HG03025 (cell line): Measurements from ENCODE around the gene RUNX2.

ENCODE experiments used
- ATAC-seq: cut with Tn5 transposase; IDR thresholded peaks from one replicate; pipeline ENCODE4 v1.9.1; 2021; ENCODE audit warnings: mild to moderate bottlenecking, moderate library complexity; ENCODE audit not compliant: unreplicated experiment, low FRiP score

The RUNX2 gene

DNA sequence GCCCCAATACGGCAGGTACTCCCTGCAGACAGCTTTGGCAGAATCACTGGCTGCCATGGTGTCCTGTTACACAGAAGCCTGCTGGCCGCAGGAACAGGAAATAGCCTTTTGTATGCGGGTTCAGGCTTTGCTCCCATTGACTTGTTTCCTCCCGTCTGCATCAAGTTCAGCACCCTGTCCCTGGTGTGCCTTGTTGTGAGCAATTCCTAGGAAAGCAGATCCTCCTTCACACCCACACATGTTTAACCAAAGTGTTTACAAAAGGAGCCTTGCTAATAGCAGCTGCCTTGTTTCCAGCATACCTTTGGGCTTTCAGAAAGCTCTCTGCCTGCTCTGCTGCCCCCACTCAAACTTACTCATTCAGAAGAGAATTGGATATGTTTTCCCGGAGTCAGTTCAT, 176.8 kb downstream of the RUNX2 start:
- no peak for ATAC-seq

DNA sequence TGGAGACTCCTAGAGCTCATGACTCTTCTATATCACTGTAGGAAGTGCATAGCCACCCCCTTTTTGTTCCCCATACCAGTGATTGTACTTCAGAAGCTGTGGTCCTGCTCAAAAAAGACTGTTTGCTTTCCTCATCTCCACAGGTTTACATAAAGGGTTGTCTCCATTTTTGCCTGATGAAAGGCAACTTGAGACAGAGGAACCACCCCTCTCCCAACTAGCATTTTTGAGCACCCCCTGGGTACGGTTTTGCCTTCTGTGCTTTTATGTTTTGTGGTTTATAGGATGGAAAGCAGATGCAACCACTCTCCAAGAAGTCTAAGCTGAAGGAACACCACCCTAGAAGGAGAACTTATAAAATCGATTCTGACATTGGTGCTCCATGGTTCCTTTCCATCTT, 177.3 kb downstream of the RUNX2 start:
- no peak for ATAC-seq

DNA sequence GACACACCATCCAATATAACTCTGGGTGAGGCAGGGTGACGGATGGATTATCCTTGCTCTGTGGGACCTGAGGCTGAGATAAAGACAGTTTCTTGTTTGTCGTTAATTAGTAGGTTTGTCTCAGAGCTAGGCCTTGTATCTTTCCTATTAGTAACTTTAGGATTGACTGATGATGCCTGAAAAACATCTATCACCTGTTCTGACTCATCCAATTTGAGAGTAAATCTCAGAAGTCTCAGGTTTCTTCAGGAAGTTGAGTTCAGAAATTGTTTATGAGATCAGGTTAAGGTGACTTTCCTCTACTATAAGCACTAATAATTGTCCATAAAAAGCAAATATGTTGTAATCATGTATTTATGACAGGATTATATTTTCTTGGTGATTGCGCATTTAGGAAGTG, 179.1 kb downstream of the RUNX2 start:
- ATAC-seq = no peak

DNA sequence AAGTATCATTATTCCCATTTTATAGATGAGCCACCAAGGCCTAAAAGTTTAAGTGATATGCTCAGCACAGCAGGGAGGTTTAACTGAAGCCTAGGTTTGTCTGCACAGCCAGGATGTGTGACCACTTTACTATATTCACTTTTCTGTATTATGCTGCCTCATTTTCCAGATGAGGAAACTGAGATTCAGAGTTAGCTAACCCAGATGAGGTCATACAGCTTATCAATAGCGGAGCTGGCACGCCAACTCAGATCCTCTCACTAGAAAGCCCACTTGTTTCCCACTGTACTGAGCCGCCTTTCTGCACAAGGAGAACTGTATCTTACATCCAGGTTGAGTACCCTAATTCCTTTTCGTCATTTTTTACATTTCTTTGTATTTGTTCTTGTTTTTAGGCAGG, 181.3 kb downstream of the RUNX2 start:
- no peak for ATAC-seq

DNA sequence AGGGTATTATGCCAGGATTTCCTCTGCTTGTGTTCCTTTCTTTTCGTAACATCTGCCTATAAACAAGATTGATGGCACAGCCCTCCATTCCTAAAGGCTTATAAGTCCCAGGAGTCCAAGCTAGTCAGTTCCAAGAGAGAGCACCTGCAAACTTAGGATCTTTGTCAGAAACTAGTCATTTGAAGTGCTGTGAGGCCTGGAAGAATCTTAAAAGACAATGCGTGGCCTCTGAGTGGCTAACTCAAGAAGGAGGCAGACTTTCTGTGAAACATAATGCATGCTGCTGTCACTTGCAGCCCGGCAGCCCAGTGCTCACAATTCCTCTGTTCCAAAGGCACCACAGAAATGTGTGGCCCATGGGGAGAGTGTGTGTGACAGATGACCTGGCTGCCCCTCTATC, 184.6 kb downstream of the RUNX2 start:
- no peak for ATAC-seq

DNA sequence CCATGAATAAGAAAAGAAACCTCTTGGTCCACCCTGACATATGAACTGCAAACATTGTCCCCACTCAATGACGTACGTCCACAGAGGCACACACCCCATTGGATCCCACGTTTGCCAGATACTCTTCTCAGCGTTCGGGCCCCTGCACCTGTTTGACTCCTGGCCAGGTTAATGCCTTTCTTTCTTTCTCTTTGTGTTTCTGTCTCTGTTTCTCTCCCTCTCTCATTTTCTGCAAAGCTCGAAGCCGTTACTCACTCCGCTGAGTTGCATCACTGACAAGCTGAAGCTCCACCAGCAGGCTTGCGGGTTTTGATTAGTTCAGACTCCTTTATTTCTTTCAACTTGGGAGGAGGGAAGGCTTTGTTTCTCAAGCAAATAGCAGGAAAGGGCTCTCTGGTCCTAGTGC, 185.1 kb downstream of the RUNX2 start:
- ATAC-seq = no peak

DNA sequence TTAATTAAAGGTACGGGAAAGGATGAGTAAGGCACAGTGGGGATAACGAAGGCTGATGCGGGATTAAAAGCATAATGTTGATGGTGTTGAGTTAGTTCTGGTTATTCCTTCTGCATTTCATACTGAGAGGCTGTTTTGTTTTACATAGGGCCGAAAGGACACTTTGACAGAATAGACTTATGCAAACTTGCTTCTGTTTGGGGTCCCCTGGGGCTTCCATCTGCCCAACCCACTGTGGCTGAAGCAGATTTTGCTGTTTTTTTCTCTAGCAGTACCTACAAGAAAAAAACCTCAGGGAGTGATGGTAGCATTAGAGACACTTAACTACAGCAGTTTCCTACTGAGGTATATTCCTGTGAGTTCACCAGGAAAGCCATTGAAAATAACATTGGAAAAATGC, 185.7 kb downstream of the RUNX2 start:
- ATAC-seq = no peak

DNA sequence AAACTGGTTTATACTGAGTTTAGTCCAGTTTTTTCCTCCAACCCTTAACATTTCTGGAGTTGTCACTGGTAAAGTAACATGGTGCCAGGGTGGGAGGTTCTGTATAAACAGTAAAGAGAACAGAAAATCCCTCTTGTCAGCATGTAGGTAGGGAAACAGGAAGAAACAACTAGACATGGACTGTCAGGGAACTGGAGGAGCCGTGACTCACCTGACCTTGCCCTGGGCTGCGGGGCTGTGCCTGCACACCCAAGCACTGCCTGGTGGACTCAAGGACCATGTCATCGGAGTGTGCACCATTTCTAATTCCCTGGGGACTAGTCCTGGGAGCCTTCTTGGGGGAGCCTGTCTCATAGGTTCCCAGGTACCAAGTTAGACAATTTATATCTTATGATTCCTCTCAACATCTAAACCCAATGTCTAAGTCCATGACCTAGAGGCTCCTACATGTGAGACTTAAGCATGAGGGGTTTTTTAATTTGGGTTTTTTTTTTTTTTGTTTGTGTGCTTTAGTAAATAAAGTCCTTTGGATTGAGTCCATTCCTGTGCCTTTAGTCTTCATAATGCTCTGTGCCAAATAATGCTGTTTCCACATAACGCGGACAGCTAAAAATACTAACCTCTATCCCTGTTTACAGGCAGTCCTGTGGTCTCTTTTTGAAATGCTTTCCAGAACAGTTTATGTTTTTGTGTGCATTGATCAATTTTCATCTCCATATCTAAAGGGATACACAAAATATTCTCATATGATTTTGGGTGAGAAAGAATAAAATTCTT, 186.5 kb downstream of the RUNX2 start:
- no peak for ATAC-seq

DNA sequence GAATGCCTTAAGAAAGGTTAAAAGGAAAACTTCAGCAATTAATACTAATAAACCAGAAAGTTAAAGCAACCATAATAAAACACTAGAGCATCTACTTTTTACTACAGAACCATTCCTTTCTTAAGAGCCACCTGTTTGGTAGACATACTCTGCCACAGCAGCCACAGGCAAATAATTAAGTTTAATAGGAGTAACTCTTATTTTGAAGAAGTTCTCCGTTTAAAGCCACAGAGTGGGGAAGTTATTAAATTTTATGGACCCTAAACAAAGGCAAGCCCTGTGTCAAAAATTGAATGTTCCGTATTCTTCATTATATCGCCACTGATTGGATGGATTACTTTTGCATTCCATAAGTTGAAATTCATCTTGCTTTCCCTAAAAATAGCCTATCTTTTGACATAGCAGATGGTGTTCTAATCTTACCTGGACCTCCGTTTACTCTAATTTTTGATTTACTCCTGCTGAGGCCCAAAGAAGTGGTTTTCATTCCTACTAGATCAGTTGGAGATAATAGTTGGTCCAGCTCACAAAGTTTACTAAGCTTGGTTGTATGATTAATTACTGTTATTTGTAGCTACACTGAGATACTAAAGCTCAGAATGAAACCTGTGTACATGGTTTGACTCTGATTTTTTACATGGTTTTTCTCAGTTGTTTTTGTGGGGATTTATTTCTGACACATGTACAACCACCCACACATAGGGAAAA, 190.0 kb downstream of the RUNX2 start:
- ATAC-seq = no peak

DNA sequence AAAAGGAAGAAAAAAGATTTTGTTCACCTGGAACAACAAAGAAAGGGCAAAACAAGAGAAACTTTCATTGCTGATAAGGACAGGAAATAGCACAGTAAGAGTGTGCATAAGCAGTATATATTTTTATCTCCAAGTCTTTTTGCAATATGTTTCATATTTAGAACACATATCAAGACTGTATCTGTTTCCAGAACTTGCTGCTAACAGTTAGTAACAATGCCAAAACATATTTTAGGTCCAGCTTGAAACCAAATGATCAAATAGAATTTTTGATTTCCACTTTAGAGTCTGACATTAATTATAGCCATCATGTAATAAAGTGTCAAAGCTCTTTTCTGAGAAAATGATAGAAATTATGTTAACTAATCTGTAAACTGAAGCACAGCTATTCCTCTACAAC, 193.1 kb downstream of the RUNX2 start:
- no peak for ATAC-seq

DNA sequence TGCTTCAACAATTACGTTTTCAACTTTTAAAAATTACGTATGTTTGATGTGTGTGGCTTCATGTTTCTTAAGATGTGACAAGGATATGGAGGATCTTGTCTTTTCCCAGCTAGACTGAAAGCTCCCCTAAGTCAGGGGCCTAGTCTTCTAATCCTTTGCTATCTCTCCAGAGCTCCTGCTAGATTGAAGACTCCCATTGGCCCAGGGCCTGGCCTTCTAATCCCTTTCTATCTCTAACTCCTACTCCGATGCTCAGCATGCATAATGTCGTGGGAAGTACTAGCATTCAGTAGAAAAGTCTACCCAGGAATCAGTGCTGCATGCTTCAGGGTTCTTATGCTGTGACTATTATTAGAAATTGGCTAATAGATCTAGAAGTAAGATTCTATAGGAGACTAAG, 194.4 kb downstream of the RUNX2 start:
- no peak for ATAC-seq

DNA sequence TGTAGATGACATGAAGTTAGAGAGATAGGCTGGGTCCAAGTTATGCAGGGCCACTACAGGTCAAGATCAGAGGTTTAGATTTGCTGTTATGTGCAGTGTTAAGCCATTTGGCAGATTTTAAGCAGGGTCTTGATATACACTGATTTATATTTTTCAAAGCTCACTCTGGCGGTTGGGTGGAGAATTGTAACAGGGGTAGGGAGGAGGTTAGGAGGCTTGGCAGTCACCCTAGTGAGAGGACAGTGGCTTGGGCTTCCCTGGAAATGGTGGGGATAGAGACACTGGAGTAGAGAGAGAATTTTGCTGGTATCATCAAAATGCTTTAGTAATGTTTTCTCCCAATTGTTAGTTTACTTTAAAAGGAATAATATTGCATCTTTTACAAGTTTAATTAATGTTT, 199.1 kb downstream of the RUNX2 start:
- no peak for ATAC-seq

DNA sequence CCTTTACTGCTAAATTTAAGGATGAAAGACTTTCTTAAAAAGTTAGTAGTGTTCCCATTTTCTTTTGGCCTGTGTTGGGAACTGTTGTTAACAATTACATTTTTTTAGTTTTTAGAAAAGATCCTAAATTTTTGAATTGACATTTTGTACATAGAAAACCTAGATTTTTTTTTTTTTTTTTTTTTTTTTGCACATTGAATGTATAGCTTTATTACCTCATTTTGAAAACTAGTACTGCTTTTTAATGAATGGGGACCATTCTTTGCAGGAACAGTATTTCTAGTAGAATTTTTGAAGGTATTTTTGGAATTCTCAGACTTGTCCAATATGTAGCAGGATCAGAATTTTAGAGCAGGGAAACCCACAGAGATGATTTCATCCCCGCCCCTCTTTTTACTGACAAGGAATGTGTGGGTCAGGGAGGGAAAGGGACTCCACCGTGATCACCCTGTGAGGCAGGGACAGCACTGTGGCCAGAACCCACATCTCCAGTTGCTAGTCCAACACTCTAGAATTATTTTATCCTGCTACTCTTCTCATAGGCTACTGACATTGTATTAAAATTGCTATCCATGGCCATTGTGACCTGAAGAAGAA, 204.0 kb downstream of the RUNX2 start:
- ATAC-seq = no peak

DNA sequence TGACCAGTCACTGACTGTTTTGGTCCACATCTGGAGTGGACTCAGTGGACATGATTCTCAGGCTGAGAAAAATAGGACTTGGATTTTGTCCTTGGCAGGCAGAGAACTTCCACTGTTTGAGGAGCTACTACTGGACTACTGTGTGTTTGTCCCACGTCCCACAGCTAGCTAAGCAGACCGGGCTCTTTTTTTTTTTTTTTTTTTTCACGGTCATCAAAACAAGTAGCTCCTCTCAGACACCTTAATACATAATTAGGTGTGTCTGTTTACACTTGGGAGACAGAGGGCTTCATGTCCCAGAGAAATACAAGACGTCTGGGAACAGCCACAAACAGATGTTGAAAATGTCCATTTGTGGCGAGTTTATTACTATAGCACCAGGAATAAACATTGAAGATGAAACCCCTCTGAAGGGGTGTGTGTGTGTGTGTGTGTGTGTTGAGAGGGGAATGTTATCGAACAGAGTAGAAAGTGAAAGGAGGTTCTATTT, 204.6 kb downstream of the RUNX2 start:
- ATAC-seq = no peak

DNA sequence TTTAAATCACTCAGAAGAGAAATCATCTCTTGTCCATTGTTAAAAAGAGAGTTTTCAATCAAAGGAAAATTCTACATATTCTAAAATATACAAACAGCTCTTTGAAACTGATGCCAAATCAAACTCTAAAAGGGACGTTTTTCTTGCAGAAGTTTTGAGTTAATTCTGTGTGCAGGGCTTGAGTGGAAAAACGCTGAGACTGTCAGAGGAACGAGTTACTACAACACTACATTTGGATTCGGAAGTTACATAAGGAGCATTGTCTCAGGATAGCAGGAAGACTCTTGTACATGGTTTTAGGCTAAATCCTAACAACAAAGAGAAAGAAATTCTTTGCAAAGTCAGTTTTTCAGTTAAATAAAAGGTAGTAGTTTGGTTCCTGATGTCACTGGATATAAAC, 205.3 kb downstream of the RUNX2 start:
- ATAC-seq = no peak

DNA sequence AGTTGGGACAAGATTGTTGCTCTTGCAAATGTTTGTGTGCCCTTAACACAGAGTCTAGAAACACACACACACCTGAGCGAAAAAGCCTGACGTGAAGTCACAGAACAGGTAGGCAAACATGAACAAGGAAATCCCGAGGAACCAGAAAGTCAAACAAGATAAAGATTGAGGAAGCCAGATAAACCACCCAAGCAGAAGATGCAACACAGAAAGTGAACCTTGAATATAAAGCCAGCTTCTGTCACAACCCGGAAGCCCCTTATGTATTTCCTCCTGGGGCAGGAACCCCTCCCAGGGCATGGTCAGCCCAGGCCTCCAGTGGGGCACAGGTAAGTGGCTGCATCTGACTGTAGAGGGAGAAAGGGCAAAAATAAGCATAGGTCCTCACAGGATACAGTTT, 207.8 kb downstream of the RUNX2 start:
- no peak for ATAC-seq

DNA sequence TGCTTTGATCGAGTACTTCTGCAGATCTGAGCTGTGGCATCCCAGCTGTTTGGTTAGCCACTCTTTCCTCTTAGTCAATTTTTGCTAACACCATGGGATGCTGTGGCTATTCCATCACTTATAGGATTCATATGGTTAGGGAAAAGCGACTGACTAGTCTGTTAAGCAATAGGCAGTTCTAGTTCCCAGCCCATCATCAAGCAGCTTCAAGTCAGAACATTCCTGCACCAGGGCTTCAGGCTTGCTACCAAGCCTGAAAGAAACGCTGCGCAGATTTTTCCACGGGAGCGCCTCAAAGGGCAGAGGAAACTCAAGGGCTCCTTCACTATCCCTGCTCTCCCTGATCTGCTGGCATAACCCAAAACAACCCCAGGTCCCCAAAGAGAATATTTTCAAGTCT, 209.4 kb downstream of the RUNX2 start:
- ATAC-seq = no peak

DNA sequence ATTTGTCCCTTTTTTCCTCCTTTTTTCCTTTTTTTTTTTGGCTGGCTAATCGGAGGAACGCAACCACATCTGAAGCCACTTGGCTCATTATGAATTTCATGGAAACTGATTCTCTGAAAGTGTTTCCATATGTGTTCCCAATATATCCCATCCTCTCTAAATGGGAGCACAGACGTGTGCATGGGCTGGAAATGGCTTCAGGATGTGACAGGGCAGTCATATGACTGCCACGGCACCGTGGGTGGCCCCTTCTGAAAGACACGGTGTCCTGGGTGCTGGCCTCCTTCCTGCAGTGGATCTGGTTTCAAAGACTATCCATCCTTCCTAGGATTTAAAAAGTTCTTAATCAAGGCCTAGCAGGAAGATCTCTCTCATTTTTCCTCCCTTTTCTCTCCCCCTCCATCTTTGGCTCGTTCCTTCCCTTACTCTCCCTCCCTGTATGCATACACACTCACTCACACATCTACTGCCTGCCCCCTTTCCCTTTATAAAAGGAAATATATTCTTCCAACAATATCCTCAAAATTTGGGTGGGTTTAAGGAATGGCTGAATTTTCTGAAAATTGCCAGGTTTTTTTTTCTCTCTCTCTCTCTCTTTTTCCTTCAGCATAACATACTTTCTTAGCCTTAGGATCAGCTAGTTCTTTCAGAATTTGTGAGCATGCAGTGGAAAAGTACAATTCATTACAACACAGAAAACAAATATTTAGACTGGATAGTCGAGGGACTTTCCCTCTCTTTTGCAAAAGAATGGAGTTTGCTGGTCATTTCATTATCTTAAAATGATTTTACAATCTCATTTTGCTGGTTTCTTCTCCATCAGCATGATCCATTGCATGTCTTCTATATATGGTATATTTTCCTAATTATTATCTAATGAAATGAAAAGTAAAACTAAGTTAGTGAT, 210.8 kb downstream of the RUNX2 start:
- ATAC-seq = no peak

DNA sequence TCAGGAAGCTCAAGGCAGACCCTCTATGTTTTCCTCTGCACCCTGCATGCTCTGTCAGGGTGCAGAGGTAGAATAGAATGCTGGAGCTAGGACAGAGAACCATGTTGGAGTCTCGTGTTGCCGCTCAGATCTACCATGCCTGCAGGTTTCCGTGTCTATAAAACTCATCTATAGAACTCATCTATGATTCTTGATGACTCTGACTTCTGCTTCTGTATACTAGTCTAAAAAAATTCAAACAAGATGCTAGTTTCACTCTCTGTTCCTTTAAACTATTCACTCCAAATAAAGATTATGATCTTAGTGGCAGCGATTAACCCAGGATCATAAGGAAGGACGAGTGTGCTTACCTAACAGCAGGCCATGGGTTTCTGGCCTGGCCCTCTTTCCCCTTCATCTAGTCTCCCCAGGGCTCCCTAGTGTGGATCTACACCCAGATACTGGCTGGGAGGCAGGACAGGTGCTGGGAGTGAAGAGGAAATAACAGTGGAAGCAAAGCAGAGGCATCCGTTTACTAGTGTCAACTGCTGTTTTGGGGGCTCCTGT, 212.3 kb downstream of the RUNX2 start:
- ATAC-seq = no peak

DNA sequence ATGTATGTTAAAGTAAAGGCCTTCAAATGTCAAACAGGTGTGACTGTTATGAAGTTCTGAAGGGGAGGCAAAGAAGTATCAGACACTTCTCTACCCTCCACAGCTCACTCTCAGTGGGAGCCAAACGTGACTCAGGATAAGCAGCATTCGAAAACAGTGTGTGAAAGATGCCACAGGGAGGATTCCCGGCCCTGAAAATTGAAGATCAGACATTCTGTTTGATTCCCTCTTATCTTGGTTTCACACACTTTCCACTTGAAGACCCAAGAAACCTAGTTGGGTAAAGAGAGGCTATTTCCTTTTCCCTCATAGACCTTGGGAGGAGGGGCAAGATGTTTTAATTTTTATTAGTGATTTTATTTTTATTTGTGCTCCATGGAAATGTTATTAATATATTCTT, 213.8 kb downstream of the RUNX2 start:
- no peak for ATAC-seq
